GM21576 (cell line): ENCODE results near the gene CDR2.
A peak's percentile ranks its signal among the peaks of the same experiment; 100 is the strongest.
"Not testable (repeated sequence)": the region's sequence is repeated elsewhere in the genome, so short reads cannot be mapped to it uniquely, and the experiment has no call there.

Experiments
- ATAC-seq: cut with Tn5 transposase; IDR thresholded peaks from one replicate; pipeline ENCODE4 v1.9.1; 2021; ENCODE audit warnings: mild to moderate bottlenecking, moderate library complexity; ENCODE audit not compliant: unreplicated experiment

Gene CDR2

DNA sequence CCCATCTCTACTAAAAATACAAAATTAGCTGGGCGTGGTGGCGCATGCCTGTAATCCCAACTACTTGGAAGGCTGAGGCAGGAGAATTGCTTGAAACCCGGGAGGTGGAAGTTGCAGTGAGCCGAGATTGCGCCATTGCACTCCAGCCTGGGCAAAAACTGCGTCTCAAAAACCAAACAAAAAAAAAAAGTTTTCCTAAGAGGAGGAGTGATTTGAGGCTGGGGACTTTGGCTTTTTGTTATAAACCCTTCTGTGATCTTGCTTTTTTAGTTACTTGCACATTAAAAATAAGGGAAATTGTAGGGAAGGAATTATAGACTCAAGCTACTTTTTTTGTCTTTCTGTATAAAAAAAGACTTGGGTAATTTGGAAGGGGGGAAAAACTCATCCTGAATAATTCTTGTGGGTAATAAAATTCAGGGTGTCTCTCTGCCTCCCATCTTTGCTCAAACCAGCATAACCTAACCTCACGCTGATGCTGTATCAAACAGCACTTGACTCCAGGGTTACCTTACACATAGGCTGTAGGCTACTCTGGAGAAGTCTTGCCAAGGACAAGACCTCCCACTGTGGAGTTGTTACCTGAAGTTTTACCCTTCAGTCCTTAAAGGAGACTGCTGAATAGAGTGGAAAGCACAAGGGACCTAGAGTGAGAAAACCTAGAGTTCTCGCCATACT, 1.7 kb upstream of the CDR2 start:
- ATAC-seq = no peak

DNA sequence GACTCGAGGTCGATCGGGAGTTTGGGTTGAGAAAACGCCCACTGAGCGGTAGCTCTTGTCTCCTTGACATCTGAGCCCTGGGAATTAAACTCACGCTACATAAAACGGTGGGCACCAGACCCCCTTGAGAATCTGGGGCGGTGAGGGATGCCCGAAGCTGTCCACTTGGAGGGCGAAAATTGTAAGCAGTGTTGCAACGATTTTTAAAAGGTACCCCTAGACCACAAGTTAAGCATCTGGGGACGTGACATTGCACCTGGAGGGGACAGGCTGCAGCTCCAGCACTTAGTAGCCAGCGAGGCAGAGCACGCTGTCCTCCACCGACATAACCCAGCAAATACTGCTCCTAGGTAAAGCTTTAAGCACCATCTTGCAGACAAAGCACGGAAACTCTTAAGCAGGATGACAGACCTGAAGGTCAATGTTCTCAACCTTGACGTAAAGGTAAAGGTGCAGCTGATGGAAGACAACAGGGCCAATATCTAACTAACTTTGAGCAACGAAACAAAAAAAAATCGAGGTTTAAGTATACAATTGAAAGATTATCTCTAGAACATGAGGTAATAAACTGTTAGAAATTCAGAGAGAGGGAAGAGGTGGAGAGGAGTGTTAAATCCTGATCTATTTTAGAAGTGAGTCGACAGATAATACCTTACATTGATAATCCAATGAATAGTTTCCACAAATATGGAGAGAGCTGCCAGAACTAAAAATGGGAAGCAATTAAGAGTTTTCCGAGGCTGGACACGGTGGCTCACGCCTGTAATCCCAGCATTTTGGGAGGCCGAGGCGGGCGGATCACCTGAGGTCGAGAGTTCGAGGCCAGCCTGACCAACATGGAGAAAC, 921 bp upstream of the CDR2 start:
- ATAC-seq = no peak

DNA sequence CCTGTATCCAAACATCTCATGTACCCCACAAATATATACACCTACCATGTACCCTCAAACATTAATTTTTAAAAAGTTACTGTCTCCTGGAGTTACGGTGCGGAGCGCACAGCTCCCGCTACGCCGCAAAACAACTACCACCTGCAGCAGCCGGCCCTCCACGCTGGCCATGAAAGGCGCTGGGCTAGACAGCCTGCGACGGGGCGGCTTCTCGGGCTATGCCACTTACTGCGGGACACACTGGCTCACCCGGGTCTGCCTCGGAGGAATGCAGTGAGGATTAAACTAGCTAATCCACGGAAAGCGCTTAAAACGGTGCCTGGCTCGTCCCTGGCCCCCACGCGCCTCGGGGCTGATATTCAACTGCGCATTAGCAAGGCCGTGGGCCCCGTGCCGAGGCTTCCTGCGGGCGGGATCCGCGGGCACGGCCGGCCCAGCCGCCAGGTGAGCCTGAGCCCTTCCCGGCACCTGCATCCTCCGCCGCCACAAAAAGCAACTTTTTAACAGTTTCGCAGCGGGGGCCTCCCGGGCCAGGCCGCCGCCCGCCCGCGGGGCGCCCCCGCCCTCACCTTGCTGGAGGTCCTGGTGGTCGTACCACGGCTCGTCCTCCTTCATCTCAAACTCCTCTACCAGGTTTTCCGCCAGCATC, 633 bp downstream of the CDR2 start:
- peak; percentile 5 for ATAC-seq

DNA sequence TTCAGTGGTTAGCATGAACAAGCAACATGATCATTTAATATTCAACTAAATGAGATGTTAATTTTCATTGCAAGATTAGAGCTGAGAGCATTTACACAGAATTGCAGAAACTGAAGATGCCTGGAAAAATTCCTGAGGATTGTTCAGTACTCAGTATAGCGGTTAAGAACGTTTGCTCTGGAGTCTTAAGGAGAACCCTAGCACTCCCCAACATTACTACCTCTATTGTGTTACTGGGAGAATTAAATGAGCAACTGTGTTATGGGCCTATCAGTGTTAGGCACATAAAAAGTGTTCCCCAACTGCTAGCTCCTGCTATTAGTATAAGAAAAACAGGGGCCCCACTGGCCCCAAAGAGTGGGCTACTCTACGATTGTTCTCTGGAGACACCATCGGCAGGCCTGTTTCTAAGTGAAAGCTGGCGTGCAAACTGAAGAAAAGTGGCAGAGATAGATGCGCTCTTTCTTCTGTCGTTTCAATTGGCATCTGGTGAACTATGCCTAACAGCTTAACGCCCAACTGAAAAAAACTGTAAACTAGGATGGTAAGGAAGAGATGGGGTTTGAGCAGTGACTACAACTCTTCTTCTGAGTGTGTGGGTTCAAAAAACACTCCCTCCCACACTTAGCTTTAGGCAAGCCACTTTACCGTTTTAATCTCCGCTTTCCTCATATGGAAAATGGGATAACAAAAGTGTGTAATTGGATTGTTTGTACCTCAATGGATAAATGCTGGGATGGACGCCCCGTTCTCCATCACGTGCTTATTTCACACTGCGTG, 1.3 kb downstream of the CDR2 start:
- ATAC-seq = no peak

- no peak for ATAC-seq
Observed at GRCh38 chr16:22370038-22370820, 4.2 kb downstream of the CDR2 start.

DNA sequence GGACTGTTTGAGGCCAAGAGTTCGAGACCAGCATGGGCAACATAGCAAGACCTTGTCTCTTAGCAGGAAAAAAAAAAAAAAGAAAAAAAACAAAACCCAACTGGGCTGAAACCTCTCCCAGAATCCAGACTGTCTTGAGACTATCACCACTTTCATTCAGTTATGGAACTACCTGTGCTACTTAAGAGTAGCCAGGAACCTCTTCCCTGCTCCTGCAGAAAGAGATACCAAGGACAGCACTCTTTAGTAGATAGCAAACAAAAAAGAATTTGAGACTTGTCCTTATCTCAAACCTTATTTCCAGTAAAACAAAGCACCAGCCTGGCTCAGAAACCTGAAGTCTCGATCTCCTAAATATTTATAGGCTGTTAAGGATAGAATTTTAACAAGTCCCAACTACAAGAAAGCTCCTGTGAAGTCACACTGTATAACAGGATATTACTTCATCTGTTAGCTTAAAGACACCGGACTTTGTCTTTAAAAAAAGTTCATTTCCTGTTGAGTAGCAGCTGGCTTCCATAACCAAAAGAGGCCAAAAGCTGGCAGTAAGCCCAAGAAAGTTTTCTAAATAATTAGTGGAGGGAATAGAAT, 5.1 kb downstream of the CDR2 start:
- ATAC-seq = no peak

DNA sequence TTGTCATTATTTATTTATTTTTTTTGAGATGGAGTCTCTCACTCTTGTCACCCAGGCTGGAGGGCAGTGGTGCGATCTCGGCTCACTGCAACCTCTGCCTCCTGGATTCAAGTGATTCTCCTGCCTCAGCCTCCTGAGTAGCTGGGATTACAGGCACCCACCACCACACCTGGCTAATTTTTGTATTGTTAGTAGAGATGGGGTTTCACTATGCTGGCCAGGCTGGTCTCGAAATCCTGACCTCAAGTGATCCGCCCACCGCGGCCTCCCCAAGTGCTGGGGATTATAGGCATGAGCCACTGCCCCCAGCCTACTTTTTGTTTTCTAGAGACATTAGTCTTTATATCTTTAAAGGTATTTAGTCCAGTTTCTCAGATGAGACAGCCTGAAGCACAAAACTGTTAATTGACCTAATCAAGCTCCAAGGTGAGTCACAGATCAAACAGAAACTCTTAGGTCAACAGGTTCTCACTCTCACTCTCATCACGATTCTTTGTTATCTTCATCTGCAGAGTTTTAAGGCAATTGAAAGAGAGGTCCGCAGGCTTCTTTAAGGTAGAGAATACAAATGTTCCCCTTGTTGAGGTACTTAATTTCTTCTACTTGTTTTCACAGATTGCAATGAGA, 6.1 kb downstream of the CDR2 start:
- not testable (repeated sequence) for ATAC-seq

GRCh38 chr16:22366889-22367288, 7.5 kb downstream of the CDR2 start:
- ATAC-seq = no peak

DNA sequence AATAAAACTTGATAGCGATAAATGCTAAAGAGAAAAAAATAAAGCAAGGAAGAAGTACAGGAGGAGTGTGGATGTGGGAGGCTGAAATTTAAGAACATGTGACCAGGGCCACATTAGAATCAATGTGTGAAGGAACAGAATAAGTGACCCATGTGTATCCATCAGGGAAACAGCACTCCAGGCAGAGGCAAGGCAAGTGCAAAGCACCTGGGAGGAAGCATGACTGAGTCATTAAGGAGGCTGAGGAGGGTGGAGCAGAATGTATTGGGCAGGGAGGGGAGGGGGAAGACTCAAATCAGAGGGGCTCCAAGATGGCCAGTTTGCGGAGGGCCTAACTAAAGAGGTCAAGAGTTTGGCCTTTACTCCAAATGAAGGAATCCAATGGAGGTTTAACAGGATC, 8.0 kb downstream of the CDR2 start:
- no peak for ATAC-seq

GRCh38 chr16:22364241-22364640, 10.2 kb downstream of the CDR2 start:
- no peak for ATAC-seq

- ATAC-seq = no peak
Observed at GRCh38 chr16:22360963-22361659, 13.3 kb downstream of the CDR2 start.

GRCh38 chr16:22359679-22360078, 14.7 kb downstream of the CDR2 start:
- ATAC-seq = no peak

- no peak for ATAC-seq
Observed at GRCh38 chr16:22358000-22358399, 16.4 kb downstream of the CDR2 start.

- peak; percentile 67 for ATAC-seq
Observed at GRCh38 chr16:22357635-22357971, 16.8 kb downstream of the CDR2 start.

DNA sequence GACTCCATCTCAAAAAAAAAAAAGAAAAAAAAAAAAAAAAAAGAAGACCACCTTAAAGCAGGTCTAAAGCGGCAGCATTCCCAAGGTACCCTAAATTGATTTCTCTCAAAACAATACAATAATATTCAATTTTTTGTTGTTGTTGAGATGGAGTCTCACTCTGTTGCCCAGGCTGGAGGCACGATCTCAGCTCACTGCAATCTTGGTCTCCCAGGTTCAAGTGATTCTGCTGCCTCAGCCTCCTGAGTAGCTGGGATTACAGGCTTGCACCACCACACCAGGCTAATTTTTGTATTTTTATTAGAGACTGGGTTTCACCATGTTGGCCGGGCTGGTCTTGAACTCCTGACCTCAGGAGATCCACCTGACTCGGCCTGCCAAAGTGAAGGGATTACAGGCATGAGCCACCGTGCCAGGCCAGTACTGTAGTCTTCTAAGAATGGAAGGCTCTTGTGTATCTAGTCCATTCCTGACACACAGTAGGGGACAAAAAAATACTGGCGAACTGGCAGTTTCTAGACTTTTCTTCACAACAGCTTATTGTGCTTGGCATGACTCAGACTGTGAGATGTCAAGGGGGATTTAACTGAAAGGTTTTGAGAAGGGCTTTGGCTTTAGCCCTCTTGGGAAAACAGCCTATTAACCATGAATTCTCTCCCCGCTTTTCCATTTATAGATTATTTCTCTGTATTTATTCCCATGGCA, 17.3 kb downstream of the CDR2 start:
- peak; percentile 23 for ATAC-seq

DNA sequence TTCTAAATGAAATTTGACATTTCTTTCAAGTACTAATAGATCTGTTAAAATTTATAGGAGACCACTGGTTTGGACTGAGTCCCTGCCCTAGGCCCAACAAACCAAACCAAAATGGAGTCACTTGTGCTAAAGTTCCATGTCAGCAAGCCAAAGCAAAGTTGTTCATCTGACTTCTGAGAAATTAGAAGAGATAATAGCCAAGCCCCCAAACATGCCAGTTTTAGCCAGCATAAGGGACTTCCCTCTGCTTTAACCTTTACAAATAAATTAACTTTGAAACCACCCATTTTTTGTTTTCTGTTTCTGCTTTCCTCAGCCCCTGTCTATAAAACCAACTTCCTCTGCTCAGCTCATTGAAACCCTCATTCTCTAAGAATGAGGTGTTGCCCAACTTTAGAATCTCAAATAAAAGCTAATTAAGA, 18.9 kb downstream of the CDR2 start:
- ATAC-seq = no peak

DNA sequence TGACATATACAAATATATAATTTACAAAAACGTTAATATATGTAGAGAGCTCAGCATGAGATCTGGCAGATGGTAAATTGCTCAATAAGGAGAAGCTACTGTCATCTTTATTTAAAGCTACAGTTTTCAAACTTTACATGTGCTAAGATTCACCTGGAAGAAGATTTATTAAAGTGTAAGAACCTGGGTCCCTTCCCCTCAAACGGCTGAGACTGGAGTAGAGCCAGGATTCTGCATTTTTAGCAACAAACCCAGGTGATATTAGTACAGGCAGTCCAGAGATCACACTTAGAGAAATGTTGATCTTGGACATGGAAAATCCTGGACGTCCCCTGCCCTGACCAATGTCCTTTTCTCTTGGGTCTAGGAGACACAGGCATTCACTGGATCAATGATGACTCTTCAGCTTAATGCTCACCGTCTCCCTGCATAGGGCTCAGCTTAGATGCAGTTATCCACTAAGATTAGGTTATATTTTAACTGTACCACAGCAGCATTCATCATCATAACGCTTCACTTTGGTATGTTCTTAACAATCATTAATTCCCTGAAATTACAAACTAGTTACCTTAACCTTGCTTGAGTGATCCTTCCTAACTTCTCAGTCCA, 20.4 kb downstream of the CDR2 start:
- ATAC-seq = no peak
